ENCODE measurements around the gene EFHC1.

- no peak for TF ChIP-seq CTCF (IDR thresholded peaks at IDR 0.05; ENCODE audit: poor library complexity, severe bottlenecking)
- no peak for TF ChIP-seq MXI1 (conservative IDR thresholded peaks at IDR 0.05; ENCODE audit: poor library complexity, severe bottlenecking)
- TF ChIP-seq, protein P1, sequence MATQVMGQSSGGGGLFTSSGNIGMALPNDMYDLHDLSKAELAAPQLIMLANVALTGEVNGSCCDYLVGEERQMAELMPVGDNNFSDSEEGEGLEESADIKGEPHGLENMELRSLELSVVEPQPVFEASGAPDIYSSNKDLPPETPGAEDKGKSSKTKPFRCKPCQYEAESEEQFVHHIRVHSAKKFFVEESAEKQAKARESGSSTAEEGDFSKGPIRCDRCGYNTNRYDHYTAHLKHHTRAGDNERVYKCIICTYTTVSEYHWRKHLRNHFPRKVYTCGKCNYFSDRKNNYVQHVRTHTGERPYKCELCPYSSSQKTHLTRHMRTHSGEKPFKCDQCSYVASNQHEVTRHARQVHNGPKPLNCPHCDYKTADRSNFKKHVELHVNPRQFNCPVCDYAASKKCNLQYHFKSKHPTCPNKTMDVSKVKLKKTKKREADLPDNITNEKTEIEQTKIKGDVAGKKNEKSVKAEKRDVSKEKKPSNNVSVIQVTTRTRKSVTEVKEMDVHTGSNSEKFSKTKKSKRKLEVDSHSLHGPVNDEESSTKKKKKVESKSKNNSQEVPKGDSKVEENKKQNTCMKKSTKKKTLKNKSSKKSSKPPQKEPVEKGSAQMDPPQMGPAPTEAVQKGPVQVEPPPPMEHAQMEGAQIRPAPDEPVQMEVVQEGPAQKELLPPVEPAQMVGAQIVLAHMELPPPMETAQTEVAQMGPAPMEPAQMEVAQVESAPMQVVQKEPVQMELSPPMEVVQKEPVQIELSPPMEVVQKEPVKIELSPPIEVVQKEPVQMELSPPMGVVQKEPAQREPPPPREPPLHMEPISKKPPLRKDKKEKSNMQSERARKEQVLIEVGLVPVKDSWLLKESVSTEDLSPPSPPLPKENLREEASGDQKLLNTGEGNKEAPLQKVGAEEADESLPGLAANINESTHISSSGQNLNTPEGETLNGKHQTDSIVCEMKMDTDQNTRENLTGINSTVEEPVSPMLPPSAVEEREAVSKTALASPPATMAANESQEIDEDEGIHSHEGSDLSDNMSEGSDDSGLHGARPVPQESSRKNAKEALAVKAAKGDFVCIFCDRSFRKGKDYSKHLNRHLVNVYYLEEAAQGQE (IDR thresholded peaks at IDR 0.05; ENCODE audit: borderline replicate concordance) = no peak
Measured at GRCh38 chr6:52539607-52540006, 119.5 kb downstream of the EFHC1 start.

All from neural cell (in vitro differentiated cells).